DND-41 (cell line): Measurements from ENCODE around the gene HVCN1.
"Not testable (repeated sequence)": the region's sequence is repeated elsewhere in the genome, so short reads cannot be mapped to it uniquely, and the experiment has no call there.

Experiments
- ATAC-seq: fragments of 200-7000 bp; cut with Tn5 transposase; 3 replicates; pipeline ENCODE4 v1.9.1; 2021; ENCODE audit warnings: low read depth; ENCODE audit not compliant: insufficient read depth
- DNase-seq: peaks from one replicate; pipeline ENCODE4 v3.0.0-alpha.2; 2020
- H2AFZ ChIP-seq: 2 replicates; pipeline ENCODE4 v1.6.0; 2012; ENCODE audit warnings: low read depth, low read length
- H3K27ac ChIP-seq: 2 replicates; pipeline ENCODE4 v1.5.1; 2012; ENCODE audit warnings: low read length, inconsistent platforms
- H3K27me3 ChIP-seq: fragments of 200-600 bp; sonication (generic); 2 replicates; pipeline ENCODE4 v1.6.0; 2012; ENCODE audit warnings: low read length, mild to moderate bottlenecking, inconsistent platforms; ENCODE audit not compliant: insufficient read depth, poor library complexity
- H3K36me3 ChIP-seq: 2 replicates; pipeline ENCODE4 v1.5.1; 2012; ENCODE audit warnings: low read length, inconsistent platforms; ENCODE audit not compliant: insufficient read depth
- H3K4me1 ChIP-seq: 2 replicates; pipeline ENCODE4 v1.5.1; 2012; ENCODE audit warnings: mild to moderate bottlenecking, low read length; ENCODE audit not compliant: insufficient read depth
- H3K4me2 ChIP-seq: 2 replicates; pipeline ENCODE4 v1.6.0; 2012; ENCODE audit warnings: mild to moderate bottlenecking, moderate library complexity, low read length, inconsistent platforms; ENCODE audit not compliant: insufficient read depth
- H3K4me3 ChIP-seq, 2 experiments: fragments of 200-600 bp in 1 of 2; shearing (Covaris generic) in 1 of 2; 2 replicates each; pipeline ENCODE4 v1.5.1; 2012 to 2016; ENCODE audit warnings: inconsistent platforms in 2 of 2, low read length in 2 of 2, mild to moderate bottlenecking in 2 of 2, low read depth in 1 of 2, moderate library complexity in 1 of 2
- H3K79me2 ChIP-seq: 2 replicates; pipeline ENCODE4 v1.6.0; 2012; ENCODE audit warnings: low read length, inconsistent platforms; ENCODE audit not compliant: insufficient read depth
- H3K9ac ChIP-seq: 2 replicates; pipeline ENCODE4 v1.6.0; 2012; ENCODE audit warnings: low read depth, mild to moderate bottlenecking, inconsistent platforms, low read length, moderate library complexity
- H3K9me3 ChIP-seq: 2 replicates; pipeline ENCODE4 v1.5.1; 2012; ENCODE audit warnings: low read length, moderate library complexity, mild to moderate bottlenecking, inconsistent platforms; ENCODE audit not compliant: insufficient read depth, severe bottlenecking
- H4K20me1 ChIP-seq: 2 replicates; pipeline ENCODE4 v1.6.0; 2012; ENCODE audit warnings: low read length; ENCODE audit not compliant: insufficient read depth
- EZH2 ChIP-seq: IDR thresholded peaks from 3 replicates; pipeline ENCODE4 v1.6.1; 2012; ENCODE audit warnings: borderline replicate concordance, low read depth, mild to moderate bottlenecking, moderate library complexity, low read length, inconsistent platforms; ENCODE audit not compliant: severe bottlenecking
- TF ChIP-seq, protein P1 (sequence below): IDR thresholded peaks from 2 replicates; pipeline ENCODE4 v1.5.1; 2012; ENCODE audit warnings: borderline replicate concordance, low read length, moderate library complexity, mild to moderate bottlenecking; ENCODE audit not compliant: poor library complexity, severe bottlenecking; ENCODE audit errors: extremely low read depth

The HVCN1 gene

DNA sequence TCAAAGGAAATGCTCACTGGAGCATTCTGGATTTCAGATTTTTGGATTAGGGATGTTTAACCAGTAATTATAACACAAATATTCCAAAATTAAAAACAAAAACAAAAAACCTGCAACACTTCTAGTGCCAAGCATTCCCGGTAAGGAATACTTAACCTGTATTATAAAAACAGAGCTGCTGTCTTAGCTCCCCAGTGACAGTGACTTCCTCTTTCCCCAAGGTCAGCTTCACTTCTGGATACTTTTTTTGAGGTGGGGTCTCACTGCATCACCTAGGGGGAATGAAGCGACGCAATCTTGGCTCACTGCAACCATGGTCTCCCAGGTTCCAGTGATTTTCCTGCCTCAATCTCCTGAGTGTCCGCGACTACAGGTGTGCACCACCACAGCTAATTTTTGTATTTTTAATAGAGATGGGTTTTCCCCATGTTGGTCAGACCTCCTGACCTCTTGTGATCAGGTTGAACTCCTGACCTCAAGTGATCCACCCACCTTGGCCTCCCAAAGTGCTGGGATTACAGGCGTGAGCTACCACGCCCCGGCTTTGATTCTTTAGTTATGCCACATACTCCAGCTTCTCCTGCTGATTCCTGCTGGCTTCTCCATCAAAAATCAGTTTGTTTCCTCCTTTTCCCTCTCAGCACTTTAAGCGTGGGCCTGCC lies 37.9 kb upstream of the HVCN1 start:
- Histone ChIP-seq H3K36me3 (peaks cover 94% of the 10 kb centered on the region), H3K27me3 (no peaks in the 10 kb centered on the region), H3K9me3 (no peaks in the 10 kb centered on the region), H2AFZ (no peak overlapping the region), H3K79me2 (peaks cover 66% of the 10 kb centered on the region), H3K4me3 (no peak overlapping the region), H3K9ac (no peak overlapping the region), H3K27ac (no peak overlapping the region), H3K4me1 (no peaks in the 10 kb centered on the region), H3K4me2 (no peak overlapping the region), H4K20me1 (peaks cover 50% of the 10 kb centered on the region)
- ATAC-seq, result no peak
- no peak for DNase-seq
- TF ChIP-seq, protein P1, sequence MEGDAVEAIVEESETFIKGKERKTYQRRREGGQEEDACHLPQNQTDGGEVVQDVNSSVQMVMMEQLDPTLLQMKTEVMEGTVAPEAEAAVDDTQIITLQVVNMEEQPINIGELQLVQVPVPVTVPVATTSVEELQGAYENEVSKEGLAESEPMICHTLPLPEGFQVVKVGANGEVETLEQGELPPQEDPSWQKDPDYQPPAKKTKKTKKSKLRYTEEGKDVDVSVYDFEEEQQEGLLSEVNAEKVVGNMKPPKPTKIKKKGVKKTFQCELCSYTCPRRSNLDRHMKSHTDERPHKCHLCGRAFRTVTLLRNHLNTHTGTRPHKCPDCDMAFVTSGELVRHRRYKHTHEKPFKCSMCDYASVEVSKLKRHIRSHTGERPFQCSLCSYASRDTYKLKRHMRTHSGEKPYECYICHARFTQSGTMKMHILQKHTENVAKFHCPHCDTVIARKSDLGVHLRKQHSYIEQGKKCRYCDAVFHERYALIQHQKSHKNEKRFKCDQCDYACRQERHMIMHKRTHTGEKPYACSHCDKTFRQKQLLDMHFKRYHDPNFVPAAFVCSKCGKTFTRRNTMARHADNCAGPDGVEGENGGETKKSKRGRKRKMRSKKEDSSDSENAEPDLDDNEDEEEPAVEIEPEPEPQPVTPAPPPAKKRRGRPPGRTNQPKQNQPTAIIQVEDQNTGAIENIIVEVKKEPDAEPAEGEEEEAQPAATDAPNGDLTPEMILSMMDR, result no peak
- TF ChIP-seq EZH2, result no peak

DNA sequence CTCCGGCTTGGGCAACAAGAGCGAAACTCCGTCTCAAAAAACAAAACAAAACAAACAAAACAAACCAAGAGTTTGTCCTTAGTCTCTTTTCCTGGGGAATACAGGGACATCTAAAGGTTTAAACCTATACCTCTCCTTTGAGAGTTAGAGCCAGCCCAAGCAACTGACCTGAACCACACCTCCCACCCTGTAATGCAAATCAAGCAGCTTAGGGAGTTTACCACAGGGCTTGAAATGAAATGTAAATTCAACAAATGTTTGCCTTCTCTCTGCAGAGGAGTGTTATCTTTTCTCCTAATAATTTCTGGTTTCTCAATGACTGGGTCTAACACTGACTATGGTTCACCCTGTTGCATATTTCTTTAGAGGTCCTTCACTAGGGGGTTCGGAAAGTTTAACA lies 37.1 kb upstream of the HVCN1 start:
- Histone ChIP-seq H3K27me3 (no peaks in the 10 kb centered on the region), H2AFZ (no peak overlapping the region), H3K4me1 (no peaks in the 10 kb centered on the region), H3K4me3 (no peak overlapping the region), H3K36me3 (peaks cover 94% of the 10 kb centered on the region), H3K9ac (no peak overlapping the region), H3K79me2 (peaks cover 58% of the 10 kb centered on the region), H3K27ac (no peak overlapping the region), H3K4me2 (no peak overlapping the region), H3K9me3 (no peaks in the 10 kb centered on the region), H4K20me1 (peaks cover 51% of the 10 kb centered on the region)
- DNase-seq, result no peak
- TF ChIP-seq EZH2, result no peak
- TF ChIP-seq, protein P1, result no peak
- no peak for ATAC-seq

DNA sequence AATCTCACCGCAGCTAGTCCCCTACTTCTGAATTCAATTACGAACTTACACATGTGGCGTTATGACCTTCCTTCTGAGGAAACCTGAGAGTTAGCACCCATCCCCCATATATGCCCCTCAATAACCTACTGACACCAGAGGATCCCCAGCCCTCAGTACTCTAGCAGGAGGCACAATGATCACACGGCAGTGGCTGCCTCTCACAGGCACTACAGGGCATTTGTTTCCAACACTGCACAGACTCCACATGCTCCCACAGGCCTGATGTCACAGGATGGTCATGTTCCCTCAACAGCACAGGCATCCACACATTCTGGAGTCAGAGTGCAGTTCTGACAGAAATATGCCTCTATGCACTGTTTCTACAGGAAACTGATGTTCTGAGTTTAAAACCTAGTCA lies 36.4 kb upstream of the HVCN1 start:
- Histone ChIP-seq H3K9me3 (no peaks in the 10 kb centered on the region), H3K4me3 (no peak overlapping the region), H3K36me3 (peaks cover 94% of the 10 kb centered on the region), H3K27ac (no peak overlapping the region), H4K20me1 (peaks cover 48% of the 10 kb centered on the region), H3K4me2 (no peak overlapping the region), H3K4me1 (no peaks in the 10 kb centered on the region), H3K9ac (no peak overlapping the region), H3K27me3 (no peaks in the 10 kb centered on the region), H2AFZ (no peak overlapping the region), H3K79me2 (peaks cover 54% of the 10 kb centered on the region)
- no peak; the same call in 2 of the 3 replicates for ATAC-seq
- TF ChIP-seq, protein P1, result no peak
- TF ChIP-seq EZH2, result no peak
- no peak for DNase-seq

DNA sequence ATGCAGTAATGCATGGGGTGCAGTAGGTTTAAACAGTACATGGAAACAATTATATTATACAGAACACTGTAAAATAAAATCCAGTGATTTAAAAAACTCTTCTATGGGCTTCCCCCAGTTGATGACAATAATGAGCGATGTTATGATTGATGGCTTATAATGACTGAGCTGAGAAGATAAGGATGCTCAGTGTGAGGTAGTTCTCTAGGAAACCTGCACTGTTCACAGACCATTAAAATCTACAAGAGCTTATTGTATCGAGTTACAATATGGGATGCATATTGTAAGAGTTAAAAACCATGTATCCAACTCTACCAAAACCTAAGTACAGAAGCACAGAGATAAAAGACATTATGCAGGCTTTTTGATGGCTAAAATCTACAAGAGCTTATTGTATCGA lies 34.0 kb upstream of the HVCN1 start:
- not testable (repeated sequence) for H3K9ac ChIP-seq, DNase-seq, ATAC-seq

More for the DNA sequence above, 34.0 kb upstream of the HVCN1 start:
- not testable (repeated sequence) for H3K9me3 ChIP-seq, H3K27ac ChIP-seq, H3K27me3 ChIP-seq, H2AFZ ChIP-seq, H3K4me1 ChIP-seq, H3K4me3 ChIP-seq, H3K4me2 ChIP-seq
- Histone ChIP-seq H4K20me1 (peaks cover 50% of the 10 kb centered on the region), H3K79me2 (peaks cover 32% of the 10 kb centered on the region), H3K36me3 (peaks cover 96% of the 10 kb centered on the region)
